ENCODE results near the gene PTPRM.

GRCh38 chr18:8044004-8044403, 476.9 kb downstream of the PTPRM start:
- no peak for TF ChIP-seq CTCF (IDR thresholded peaks at IDR 0.05 in 2 of 3, conservative IDR thresholded peaks at IDR 0.05 in 1 of 3; ENCODE audit: borderline replicate concordance in 1 of 3, insufficient read depth in 1 of 3, low read depth in 2 of 3, low read length in 2 of 3)
- no peak for TF ChIP-seq POLR2A (IDR thresholded peaks at IDR 0.05; ENCODE audit: borderline replicate concordance, extremely low read depth, insufficient read depth, insufficient read length)
- no peak for TF ChIP-seq REST (IDR thresholded peaks at IDR 0.05; ENCODE audit: low read depth)

All from HCT116 (cell line).